Stimulated activated CD4-positive, alpha-beta T cell treated with anti-CD3 and anti-CD28 coated beads, Interleukin-1b, Interleukin-23, amount 100 ng/mL, for 1 hour (primary cell): ENCODE measurements around the gene YIF1A.

Experiments
- DNase-seq, 2 donors: peaks; one replicate each; pipeline ENCODE4 v3.0.0-alpha.2; 2020; ENCODE audit warnings: low read depth in 2 of 2

YIF1A gene, protein sequence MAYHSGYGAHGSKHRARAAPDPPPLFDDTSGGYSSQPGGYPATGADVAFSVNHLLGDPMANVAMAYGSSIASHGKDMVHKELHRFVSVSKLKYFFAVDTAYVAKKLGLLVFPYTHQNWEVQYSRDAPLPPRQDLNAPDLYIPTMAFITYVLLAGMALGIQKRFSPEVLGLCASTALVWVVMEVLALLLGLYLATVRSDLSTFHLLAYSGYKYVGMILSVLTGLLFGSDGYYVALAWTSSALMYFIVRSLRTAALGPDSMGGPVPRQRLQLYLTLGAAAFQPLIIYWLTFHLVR

DNA sequence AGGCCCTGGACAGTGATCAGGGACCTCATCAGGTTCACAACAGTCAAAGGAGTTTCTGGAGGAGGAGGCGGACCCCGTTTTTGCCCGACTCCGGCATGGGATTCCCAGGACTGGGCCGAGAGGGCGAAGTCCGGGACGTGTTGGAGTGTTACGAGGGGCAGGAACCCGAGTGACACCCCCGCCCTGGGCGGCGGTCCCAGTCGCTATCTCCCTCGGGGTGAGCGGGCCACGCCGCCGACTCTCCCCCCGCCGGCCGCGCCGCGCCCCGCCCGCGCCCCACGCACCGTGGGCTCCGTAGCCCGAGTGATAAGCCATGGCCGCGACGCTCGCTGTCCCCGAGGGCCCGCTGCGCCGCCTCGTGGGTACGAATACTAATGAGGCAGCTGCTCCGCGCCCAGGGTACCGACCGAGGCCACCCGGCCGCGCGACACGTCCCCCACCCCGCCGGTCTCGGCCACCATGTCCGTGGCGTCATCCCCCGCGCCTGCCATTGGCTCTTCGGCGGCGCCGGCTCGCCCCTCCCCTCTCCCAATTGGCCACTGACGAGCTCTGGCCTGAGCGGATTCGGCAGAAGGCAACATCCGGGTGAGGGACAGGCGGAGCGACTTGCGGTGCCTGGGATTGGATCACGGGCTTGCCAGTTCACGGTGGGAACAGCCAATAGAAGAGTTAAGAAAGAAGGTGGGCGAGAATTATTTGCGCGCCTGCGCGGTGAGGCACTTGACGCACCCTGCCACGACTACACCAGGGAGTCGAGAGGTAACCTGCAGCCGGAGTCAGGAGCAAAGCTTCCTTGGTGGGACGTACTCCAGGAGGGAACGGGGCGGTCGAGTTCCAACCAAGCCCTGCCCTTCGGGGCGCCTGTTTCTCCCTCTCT, at the start of gene YIF1A:
YIF1A (minus strand) TSS at position 473 of the 877 bp plus-strand sequence; CDS start at position 315, 158 bp downstream.
- peak; percentile 91 to 97 for DNase-seq

DNA sequence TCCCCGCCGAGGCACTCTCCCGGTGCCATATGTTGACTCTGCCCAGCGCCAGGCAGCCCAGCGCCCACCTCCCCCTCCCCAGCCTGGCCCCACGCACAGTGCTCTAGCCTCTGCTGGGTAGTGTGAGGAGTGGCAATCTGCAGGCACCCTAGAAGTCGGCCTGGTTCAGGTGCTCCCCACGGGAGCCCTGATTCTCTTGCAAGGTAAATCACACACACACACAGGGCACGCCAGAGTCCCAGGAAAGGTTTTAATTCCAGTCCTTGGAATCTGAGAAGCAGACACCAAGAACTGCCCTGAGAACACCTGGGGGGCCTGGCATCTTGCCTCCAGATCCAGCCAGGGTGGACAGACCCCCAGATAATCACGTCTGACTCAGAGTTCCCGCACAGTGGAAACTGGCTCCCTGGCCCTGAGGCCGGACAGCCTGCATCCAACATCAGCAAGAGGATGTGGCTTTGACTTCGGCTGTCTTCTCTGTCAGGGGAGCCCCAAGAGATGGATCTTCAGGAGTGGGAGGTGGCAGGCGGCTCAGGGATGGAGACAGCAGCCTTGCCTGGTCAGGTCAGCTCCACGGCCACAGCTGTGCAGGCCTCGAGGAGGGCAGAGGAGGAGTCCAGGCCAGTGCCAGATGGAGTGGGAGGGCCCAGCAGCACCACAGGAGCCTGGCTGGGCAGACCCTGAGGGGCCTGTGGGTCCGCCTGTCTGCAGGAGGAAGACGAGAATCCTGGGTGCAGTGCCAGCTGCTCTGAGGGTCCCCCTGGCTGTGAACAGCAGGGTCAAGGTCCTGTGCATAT, 48.4 kb upstream of the YIF1A start:
- DNase-seq = no peak

DNA sequence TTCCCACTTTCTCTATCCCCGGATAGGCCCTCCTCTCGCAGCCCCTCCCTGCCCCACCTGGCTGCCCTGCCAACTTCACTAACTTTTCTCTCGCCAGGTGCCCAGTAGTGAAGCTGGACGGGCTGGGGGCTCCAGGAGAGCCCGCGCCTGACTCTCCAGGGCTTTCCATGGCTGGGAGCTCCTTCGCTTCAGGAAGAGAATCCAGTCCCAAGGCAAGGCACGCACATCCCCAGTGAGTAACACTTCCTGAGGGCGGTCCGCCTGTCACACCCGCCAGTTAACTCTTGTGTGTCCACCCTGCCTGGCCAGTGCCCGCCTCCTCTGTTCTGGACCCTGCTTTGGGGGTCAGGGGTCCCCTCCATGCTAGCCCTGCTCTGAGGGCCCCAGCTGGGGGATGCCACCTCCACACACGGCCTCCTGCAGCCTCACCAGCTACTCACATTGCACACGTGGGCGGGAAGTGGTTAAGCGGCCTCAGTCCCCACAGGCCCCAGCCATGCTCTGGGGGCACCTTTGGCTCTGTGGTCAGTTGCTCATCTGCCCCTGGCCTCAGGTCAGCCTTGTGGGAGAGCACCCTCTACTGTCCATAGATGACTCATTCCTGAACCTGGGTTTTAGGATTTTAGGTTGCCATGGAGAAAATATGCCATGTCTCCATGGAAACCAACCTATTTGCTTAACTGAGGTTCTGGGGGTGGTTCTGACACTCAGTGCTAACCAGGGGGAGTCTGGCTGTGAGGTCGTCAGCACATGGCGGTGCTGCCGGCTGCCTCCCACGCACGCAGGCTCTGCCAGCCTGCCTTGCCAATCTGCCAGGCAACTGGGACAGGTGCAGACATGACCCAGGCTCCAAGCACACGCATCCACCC, 47.5 kb upstream of the YIF1A start, which contains the start of gene RIN1:
RIN1 (minus strand) TSS at position 201 of the 869 bp plus-strand sequence; CDS start at position 169, 32 bp downstream.
- DNase-seq = no peak

DNA sequence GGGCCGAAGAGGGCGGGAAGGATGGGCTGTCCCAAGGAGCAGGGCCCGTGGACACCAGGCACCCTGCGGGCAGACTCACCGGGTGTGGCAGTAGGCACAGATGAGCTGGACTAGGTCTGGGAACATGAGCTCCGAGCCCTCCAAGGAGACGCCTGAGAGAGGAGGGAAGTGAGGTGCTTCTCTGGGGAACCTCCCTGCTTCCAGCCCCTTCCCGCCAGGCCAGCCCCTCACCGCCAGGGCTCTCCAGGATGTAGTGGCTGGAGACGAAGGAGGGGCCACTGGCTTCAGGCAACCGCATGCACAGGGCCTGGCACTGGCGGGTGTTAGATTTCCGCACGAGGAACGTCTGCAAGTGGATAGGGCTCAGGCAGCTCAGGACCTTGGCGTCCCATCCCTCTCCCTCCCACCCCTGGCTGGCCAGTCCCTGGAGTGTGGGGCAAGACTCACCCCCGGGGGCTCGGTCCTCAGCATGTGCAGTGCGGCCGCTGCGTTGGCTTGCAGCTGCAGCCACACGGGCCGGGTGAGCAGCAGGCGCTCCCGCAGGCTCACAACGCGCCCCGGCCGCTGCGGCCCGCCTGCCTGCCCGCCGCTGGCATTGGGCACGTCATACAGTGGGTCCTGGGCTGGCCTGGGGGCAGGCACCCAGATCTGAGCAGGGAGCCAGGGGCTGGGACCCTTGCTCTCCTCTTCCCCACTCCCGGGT, 46.7 kb upstream of the YIF1A start:
- DNase-seq = no peak

DNA sequence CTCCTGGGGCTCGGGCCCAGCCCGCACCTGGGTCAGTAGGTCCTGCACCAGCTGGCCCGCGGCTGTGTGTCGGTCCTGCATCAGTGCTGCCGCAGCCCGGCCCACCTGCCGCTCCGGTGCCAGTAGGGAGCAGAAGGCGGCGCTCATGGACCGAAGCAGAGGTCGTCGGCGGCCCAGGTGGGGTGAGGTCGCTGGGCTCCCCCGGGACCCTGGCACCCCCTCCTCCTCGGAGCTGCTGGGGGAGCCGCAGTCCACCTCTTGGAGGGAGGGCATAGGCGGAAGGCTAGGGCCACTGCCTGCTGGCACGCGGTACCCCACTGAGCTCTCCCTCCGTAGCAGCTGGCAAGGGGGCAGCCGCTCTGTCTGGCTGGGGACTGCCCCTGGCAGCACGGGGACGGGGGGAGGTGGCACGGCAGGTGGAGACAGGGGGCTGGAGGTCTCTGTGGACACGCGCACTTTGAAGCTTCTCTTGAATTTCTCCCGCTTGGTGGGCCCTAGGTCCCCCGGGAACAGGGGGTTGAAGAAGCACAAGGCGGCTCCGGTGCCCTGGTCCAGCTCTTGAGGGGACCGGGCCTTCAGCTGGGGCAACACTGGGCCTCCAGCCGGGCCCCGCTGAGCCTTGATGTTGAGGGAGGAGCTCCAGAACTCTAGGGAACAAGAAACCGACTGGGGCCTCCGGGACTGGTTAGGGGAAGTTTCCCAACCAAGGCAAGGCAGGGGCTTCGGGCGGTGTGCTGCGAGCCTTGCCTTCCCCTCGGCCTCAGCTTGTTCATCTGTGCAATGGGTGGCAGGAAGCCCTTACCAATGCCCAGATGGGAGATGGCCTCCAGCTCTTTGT, 45.9 kb upstream of the YIF1A start:
- no peak for DNase-seq

DNA sequence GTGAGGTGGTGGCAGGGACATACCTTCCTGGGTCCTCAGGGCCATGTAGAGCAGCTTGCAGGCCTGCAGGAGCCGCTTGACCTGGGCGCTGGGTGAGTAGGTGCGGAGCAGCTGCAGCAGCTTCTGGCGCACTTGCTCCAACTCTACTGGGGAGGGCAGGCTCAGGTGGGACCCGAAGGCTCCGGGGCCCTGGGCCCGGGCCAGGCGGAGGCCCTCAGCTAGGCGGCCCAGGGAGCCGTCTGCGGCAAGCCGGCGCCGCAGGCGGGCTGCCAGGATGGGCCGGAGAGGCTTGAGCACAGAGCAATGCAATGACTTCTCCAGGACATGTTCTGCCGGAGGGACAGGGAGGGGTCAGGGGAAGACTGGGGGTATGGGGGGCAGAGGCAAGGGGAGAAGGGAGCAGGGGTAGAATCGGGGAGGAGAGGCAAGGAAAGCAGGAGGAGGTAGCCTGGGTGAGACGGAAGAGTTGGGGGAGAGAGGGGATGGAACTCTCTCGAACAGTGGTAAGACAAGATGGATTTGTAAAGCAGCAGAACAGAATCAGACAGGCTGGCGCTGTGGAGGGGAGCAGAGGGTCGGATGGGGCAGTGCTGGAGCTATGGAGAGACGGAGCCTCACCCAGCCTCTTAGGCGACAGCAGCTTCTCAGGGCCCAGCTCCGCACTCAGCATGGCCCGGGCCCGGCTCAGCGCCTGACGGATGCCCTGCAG, 45.1 kb upstream of the YIF1A start:
- DNase-seq = no peak

DNA sequence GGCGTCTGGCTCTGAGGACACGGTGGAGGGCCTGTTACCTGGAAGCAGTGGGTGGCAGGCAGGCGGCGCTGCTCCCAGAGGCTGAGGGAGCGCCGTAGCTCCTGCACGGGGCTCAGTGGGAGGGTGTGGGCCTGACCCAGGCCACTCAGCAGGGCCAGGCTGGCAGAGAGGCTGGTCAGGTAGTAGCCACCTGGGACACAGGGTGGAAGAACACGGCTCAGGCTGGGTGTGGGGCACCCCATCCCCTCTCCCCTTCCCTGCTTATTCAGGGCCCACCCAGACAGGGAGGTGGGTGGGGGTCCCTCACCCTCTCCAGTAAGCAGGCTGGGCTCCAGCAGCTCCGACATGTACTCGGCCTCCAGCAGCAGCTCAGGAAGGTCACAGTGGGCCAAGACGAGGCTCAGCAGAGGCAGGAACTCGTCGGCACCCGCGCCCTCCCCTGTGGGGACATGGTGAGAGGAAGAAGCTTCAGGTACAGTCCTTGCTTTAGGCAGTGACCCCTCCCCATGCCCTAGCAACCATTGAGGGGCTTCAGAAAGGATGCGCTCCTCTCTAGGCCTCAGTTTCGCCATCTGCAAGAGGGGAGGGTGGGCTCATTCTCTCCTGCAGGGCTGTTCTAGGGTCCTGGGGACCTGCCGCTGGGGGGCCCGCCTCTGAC, 44.4 kb upstream of the YIF1A start:
- no peak for DNase-seq

DNA sequence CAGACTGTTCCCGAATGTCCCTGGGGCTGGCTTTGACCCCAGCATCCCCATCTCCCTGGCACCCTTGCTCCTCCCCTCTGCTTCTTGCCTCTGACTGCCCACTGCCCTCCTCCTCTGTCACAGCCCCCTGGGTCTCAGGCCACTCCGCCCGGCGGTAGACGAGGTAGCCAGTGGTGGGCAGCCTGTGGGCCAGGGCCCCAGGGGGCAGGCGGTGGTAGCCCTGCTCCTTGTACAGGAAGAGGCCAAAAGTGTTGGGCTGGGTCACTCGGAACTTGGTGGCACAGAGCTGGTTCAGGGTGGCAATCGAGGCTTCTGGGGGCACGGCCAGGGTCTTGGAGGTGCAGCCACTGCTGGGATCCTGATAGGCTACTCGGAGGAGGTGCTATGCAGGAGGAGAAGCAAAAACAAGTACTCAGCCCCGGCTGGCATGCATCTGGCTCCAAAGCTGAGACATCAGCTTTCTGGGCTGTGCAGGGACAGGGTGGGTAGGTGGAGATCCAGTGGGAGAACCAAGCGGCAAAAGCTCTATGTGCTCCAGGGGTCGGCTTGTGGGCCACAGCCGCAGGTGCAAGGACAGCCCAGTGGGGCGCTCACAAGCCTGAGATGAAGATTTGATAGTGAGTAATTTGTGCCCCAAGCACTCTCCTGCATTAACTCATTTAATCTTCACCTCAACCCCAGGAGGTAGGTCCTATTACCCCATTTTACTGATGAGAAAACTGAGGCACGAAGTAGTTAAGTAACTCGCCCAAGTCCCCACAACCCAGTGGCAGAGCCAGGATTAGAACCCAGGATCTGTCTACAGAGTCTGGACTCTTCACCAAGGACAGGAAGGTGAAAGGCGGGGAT, 43.7 kb upstream of the YIF1A start:
- DNase-seq = no peak

DNA sequence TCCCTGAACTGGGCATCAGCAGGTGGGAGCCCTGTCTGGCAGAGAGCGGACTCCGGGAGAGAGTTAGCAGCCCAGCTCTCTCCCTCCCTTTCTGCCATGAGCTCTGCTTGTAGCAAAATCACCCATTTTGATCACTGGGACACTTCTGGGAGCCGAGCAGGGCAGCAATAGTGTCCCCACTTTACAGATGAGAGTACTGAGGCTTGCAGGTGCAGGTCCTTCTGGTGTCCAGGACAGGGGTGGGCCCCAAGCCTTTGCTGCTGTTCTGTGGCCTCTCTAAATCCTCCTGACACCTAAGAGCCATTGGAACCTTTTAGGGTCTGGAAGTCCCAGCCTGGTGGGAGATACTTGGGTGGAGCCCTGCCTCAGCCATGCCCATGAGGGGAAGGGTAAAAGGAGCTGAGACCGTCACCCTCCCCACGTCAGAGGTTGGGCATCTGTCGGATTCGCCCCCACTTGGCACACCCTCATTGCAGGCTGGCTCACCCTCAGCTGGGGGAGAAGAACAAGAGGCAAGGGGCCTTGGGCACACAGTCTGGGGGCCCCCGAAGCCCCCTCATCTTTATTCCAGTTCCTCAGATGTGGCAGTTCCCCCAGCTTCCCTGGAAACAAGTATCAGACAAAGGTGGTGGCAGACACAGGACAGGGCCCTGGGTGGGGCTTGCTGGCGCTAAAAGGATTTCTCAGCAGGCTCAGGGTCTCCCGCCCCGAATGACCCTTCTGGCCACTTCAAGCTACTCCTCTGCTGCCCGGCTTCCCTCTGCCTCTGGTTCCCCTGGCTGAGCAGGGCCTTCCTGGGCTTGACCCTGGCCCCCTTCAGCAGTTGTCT, 42.8 kb upstream of the YIF1A start:
- no peak for DNase-seq

DNA sequence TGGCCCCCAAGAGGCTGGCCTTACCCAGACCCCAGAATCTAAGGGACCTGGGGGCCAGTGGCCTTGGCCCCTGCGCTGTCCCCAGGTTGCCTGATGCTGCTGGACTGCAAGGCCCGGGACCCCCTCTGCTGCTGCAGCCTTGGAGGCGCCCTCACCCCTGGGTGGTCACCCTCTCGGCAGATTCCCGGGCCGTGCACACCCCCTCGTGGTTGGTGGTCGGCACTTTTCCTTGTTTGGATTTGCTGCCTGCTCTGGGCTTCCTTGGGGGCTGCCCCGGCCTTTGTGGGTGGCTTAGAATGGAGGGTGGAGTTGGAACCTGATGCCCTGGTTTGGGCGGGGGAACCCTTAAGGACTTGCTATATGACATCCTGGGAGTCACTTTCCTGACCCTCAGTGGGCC, 42.0 kb upstream of the YIF1A start:
- DNase-seq = no peak

DNA sequence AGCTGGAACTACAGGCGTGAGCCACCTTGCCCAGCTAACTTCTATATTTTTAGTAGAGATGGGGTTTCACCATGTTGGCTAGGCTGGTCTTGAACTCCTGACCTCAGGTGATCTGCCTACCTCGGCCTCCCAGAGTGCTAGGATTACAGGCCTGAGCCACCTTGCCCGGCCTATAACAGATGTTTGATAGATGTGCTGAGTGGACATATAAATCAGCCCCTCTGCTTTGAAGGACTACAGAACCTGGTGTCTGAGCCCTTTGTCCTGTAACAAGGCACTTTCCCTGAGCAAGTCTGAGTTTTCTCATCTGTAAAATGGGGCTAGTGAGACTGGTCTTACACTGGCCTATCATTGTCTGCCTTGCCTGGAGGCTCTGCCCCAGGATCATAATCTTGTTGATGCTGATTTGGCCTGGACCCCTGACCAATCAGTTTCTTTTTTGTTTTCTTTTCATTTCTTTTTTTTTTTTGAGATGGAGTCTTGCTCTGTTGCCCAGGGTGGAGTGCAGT, 40.3 kb upstream of the YIF1A start:
- DNase-seq = no peak

DNA sequence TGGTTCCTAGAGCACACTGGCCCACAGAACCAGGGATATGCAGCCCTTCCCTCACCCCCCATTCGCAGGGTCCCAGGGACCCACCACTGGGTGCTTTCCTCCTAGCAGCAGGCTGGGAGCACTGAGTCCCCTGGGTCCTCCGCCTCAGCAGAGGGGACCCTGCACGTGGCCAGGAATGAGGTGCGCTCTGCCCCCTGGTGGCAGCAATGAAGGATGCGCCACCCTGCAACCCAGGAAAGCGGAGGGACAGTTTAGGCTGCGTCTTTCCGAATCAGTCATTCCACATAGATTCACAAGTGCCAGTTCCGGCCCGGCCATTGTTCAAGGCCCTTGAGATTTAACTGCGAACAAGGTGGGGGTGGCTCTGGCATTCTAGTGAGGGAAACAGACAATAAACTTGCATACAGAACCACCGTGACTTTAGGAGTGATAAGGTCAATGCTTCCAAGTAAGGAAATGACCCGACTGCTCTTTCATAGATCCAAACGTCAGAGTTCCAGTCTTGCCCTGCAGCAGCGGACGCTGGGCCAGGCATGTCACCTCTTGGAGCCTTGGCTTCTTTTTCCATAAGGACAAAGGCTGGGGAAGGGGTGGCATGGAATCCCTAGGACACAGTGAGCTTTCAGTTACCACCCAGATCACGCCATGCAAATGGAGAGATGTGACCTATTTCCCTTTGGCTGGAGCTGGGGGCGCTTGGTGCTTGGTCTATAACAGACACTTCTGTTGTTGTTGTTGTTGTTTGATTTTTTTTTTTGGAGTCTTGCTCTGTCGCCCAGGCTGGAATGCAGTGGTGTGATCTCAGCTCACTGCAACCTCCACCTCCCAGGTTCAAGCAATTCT, 39.6 kb upstream of the YIF1A start:
- DNase-seq = peak; percentile 54 to 66

DNA sequence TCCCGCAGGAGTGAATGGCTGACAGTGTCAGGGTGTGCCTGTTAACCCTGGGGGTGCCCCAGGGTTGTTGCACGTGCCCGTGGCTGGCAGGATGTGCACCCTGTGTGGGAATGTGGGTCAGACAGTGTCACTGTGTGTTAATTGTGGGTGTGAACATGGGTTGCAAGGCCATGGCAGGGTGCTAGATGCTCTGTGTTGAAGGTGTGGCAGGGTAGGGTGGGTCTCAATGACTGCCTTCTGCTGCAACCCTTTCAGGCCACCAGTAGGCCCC, 39.0 kb upstream of the YIF1A start:
- no peak for DNase-seq

DNA sequence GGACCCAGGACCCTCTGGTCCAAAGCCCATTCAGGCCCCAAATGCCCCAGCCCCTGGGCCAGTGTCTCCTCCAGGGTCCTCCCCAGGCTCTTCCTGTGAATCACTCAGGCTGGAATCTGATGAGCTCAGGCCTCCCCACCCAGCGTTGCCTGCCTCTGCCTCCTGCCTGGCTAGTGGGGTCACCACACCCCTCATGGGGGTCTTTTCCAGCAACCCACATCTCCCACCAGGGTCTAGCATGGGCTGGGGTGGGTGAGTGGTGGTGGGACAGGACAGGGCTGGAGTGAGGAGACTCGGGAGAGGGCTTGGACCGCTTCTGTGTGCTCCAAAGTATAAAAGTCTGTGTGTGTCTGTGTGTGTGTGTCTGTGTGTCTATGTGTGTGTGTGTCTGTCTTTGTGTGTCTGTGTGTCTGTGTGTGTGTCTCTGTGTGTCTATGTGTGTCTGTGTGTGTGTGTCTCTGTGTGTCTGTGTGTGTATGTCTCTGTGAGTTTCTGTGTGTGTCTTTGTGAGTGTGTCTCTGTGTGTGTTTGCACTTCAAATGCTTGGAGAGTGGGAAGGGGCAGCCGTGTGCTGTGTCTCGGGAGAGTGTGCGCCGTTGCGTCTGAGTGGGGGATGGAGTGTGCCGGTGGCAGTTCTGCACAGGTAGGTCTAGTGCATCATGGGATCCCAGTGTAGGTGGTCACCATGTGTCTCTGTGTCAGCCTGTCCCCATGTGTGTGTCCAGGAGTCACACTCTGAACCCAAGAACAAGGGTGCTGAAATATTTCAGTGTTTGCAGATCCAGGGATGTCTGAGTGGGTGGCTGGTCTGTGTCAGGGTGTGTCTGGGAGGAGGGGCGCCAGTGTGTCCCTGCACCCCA, 38.5 kb upstream of the YIF1A start:
- no peak for DNase-seq
